HL-60/S4 treated with retinoic acid at 250 ng/mL for 4 days and 3 days (cell line): ENCODE results near the gene TSPAN18.

ENCODE experiments used
- in situ Hi-C: fragments of 300-500 bp; cut with MboI; formaldehyde crosslinking; loops from 2 replicates; pipeline ENCODE4 v1.7.0; 2022; ENCODE audit warnings: low sequenced_read_pairs

TSPAN18 gene

DNA sequence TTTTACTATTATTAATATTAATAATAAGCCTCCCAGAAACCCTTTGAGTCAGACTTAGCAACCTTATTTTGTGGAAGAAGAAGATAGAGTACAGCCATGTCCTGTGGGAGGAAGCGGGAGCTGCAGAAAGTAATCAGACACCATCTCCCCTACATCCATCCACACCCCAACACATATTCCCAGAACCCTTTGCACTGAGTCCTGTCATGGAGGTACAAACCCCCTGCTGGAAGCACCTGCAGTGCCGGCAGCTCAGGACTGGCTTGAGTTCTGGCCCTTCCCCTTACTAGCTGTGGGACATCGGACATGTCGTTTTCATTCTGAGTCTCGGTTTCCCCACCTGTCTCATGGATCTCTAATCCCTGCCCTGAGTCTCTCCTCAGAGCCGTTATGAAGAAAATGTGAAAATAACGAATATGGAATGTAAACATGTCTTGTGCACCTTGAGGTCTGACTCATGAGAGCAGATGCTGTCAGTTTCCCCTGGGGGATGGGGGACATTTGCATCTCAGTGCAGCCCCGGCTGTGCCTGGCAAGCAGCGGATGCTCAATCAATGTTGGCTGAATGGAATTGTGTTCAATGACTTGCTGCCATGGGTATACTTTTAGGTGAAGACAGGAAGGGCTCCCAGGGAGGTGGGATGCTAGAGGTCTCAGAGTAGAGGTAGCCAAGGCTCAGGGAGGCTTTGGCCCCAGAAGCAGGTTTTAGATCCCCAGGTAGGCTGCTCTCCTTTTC, 178.5 kb downstream of the TSPAN18 start:
- in situ Hi-C loops, result no loop called here

DNA sequence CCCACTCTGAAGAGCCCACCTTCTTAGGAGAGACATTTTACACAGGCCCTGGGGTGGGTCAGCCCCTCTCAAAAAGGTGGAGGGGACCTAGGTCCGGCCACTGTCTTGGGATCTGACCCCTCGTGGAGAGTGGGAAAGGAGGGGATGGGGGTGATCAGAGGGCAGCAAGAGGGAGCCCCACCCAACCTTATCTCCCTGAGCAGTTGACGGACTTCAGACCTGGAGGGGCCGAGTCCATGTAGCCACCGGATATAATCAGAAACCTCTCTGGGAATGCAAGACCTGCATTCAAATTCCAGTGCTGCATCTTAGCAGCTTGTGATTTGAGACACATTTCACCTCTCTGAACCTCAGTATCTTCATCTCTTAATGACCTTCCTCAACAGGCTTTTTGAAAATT, 179.9 kb downstream of the TSPAN18 start:
- in situ Hi-C loops, result no loop called here

- in situ Hi-C loops, result no loop called here
These were observed 182.8 kb downstream of the TSPAN18 start for GRCh38 chr11:44909557-44909956.

- in situ Hi-C loops, result loop anchor here (10.0 kb wide), 1 partner anchor 286 kb away; no protein-coding TSS in a partner anchor
These were observed 183.8 kb downstream of the TSPAN18 start for GRCh38 chr11:44910591-44910990.

DNA sequence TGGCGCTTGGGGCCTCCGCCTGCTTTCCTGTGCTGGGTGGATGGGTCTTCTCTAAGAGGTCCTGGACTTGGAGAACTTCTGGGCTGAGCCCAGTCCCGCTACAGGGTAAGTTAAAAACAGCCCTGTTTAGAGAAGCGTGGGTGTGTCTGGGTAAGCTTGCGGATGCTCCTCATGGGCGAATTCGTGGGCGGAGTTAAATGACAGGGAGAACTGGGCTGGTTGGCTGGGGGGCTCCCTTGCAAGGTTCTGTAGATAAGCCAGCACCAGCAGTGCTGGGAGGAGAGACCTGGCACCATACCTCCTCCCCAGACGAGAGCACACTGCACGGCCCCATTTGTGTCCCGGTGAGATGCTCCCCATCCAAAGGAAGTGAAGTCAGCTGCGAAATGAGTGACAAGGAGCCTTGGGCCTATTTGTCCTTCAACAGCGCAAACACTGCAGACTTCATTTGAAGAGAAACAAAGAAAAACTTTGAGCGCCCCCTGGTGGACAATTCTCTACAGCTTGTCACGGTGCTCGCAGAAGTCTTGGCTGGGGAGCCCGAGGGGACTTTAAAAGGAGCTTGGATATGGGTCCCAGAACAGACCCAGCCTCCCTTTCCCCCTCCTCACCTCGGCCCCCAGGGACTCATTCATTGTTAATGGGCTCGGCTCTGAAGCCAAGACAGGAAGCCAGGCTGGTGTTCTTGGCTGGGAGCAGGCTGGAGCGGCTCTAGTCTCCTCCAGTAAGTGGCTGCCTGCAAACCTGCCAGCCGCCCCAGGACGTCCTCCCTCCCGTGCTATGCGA, 184.5 kb downstream of the TSPAN18 start:
- in situ Hi-C loops, result loop anchor here (10.0 kb wide), 1 partner anchor 286 kb away; no protein-coding TSS in a partner anchor

DNA sequence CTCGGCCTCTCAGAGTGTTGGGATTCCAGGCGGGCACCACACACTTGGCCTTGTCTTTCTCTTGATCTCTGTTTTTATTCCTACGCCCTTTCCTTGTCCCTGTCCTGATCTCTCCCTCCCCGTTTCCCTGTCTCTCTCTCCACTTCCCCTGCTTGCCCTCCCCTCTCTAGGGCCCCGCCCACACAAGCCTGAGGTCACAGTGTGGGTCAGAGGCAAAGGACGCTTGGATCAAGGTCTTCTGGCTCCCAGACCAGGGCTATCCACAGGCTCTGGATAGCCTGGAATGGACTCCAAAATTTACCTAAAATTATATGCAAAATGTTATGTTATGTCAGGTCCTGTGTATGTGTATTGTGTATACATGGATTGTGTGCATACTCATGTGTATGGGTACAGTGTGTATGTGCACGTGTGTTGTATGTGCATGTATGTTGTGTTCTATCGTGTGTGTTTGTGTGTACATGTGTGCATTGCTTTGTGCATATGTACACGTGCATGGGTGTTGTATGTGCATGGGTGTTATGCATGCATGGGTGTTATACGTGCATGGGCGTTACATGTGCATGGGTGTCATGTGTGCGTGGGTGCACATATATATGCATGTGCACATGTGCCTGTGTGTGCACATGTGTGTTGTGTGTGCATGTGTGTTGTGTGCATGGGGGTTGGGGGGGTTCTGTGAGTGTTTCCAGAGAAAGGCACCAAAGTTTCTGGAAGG, 185.7 kb downstream of the TSPAN18 start:
- in situ Hi-C loops, result loop anchor here (10.0 kb wide), 1 partner anchor 288 kb away; no protein-coding TSS in a partner anchor

- in situ Hi-C loops, result loop anchor here (10.0 kb wide), 1 partner anchor 289 kb away; no protein-coding TSS in a partner anchor
These were observed 186.7 kb downstream of the TSPAN18 start for GRCh38 chr11:44913502-44913901.

DNA sequence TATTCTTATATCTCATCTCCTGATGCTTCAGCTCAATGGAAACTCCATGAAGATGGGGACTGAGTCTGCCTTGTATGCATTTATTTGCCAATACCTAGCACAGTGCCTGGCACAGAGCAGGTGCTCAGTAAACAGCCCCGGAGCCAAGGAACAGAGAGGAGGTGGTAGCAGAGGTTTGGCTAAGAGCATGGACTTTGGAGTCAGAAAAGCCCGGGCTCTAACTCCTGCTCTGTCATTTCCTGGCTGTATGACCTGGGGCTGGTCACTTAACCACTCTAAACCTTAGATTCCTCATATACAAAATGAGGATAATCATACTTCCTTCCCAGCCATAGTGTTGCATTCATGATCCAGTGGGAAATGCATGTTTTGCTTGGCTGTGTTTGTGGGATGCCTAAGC, 187.3 kb downstream of the TSPAN18 start:
- in situ Hi-C loops, result loop anchor here (10.0 kb wide), 1 partner anchor 289 kb away; no protein-coding TSS in a partner anchor

GRCh38 chr11:44915004-44915403, 188.2 kb downstream of the TSPAN18 start:
- in situ Hi-C loops, result loop anchor here (10.0 kb wide), 1 partner anchor 290 kb away; no protein-coding TSS in a partner anchor

DNA sequence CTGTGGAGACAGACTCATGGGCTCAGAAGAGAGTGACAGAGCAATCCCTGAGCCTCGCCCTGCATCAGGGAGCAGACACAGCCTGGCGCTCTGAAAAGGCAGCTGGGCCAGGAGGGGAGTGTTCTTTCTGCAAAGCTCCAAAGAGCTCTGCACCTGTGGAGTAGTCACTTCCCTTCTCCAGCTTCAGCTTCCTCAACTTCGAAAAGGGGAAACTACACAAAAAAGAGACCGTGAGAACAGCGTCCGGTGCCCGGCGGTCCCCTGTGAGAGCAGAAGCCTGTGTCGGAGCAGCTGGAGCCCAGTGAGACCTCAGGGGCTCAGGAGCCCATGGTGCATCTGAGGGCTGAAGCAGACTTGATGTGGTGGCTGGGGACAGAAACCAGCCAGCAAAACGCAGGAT, 188.9 kb downstream of the TSPAN18 start:
- in situ Hi-C loops, result loop anchor here (10.0 kb wide), 1 partner anchor 291 kb away; no protein-coding TSS in a partner anchor

GRCh38 chr11:44916331-44916730, 189.6 kb downstream of the TSPAN18 start:
- in situ Hi-C loops, result loop anchor here (10.0 kb wide), 1 partner anchor 292 kb away; no protein-coding TSS in a partner anchor

GRCh38 chr11:44916801-44917385, 190.1 kb downstream of the TSPAN18 start:
- in situ Hi-C loops, result loop anchor here (10.0 kb wide), 1 partner anchor 292 kb away; no protein-coding TSS in a partner anchor

GRCh38 chr11:44917741-44918140, 191.0 kb downstream of the TSPAN18 start:
- in situ Hi-C loops, result loop anchor here (10.0 kb wide), 1 partner anchor 293 kb away; no protein-coding TSS in a partner anchor

DNA sequence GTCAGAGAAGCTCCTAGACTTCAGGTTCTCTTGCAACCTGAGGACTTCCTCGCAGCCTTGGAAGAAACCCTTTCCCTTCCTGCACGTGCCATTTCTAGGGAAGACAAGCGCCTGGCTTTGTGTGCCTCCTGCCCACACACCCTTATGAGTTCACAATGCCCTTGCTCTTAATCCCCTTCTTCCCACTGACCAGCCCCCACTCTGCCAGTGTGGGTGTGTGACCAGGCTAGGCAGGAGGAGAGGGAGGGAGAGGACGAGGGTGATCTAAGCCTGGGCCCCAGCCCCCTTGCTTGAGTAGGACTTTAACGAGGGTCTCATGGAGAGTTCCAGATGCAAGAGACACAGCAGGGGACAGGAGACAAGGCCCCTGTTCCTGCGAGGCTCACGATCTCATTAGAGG, 193.7 kb downstream of the TSPAN18 start:
- in situ Hi-C loops, result no loop called here

DNA sequence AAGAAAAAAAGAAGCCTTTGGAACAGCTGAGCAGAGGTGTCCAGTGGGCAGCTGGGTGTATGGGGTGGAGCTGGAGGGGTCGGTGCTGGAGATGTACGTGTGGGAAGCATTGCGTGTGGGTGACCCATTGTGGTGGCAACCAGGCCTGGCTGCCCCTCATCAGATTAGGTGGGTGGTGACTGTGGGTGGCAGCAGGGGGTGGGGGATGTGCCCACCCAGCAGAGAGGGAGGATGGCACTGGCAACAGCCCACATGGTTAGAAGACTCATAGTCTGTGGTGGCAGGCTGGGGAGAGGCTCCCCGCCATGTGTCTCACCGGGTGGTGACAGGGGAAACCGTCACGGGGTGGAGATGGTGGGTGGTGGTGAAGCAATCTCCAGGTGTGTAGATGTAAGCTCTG, 196.4 kb downstream of the TSPAN18 start:
- in situ Hi-C loops, result no loop called here

- in situ Hi-C loops, result no loop called here
These were observed 197.0 kb downstream of the TSPAN18 start for GRCh38 chr11:44923806-44924205.

- in situ Hi-C loops, result loop anchor here (25.0 kb wide), 2 partner anchors 411 to 861 kb away; no protein-coding TSS in a partner anchor
These were observed 199.3 kb downstream of the TSPAN18 start for GRCh38 chr11:44926036-44926435.

DNA sequence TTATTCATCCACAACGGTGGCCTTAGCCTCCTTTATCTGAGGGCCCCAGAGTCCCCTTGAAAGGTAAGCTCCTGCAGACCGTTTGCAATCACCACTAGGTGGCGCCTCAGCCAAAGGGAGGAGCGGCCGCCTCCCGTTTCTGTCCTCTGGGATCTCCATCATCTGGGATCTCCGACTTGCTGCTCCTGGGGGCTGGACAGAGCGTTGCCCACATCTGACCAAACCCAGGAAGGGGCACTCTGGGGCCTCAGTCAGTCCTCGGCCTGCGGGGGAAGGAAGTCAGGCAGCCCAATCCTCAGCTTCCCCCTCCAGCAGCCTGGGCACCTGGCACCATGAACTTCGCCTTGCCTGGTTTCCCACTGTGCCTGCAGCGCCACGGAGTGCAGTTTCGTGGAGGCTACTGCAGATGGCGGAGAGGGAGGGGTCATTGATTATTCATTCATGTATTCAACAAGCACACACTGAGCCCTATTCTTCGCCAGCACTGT, 200.5 kb downstream of the TSPAN18 start:
- in situ Hi-C loops, result loop anchor here (25.0 kb wide), 2 partner anchors 410 to 860 kb away; no protein-coding TSS in a partner anchor

DNA sequence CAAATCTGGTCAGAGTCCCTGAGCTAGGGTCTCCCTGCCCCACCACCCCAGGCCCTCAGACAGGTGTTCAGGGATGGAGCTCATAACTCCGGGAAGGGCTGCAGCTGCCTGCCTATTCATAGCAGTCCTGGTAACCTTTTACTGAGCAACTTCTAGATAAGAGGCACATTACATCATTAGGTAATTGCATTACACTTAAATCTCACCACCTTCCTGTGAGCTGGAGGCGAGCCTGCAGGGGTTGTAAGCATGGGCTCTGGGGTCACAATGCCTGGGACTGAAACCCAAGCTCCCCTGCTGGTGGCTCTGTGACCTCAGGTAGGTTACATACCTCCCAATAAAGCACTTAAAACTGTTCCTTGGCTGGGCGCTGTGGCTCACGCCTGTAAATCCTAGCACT, 201.4 kb downstream of the TSPAN18 start:
- in situ Hi-C loops, result loop anchor here (25.0 kb wide), 2 partner anchors 409 to 859 kb away; no protein-coding TSS in a partner anchor

- in situ Hi-C loops, result loop anchor here (25.0 kb wide), 2 partner anchors 408 to 858 kb away; no protein-coding TSS in a partner anchor
These were observed 202.1 kb downstream of the TSPAN18 start for GRCh38 chr11:44928816-44929215.
